Adrenal gland (tissue), 12 donors: ENCODE results near the gene HHAT. TPM values are rescaled to one million over a fixed set of nuclear protein-coding genes. Genes with fewer than 3 reads are reported as not detected.

ENCODE experiments used
- DNase-seq, 7 donors: peaks; one replicate each; pipeline ENCODE4 v3.0.0-alpha.2; 2019 to 2020
- H3K27ac ChIP-seq, 5 donors: fragments of 200-600 bp; sonication (generic) in 4 of 5; 1 replicate in 3 of 5; 2 replicates in 2 of 5; pipeline versions ENCODE4 v1.5.1 to v1.8.0; 2016 to 2020; ENCODE audit warnings: mild to moderate bottlenecking in 1 of 5
- H3K27me3 ChIP-seq: fragments of 200-600 bp; 2 replicates; pipeline ENCODE4 v1.8.0; 2021
- H3K36me3 ChIP-seq, 2 donors: fragments of 200-600 bp; replicated peaks in 1 of 2; 1 replicate in 1 of 2; 2 replicates in 1 of 2; pipeline versions ENCODE4 v1.5.1 to v1.8.0; 2018 to 2022
- H3K4me1 ChIP-seq, 2 donors: fragments of 200-600 bp; replicated peaks in 1 of 2; 1 replicate in 1 of 2; 2 replicates in 1 of 2; pipeline versions ENCODE4 v1.5.1 to v1.8.0; 2018 to 2021
- H3K4me3 ChIP-seq, 4 donors: fragments of 200-600 bp; sonication (generic) in 3 of 4; one replicate each; pipeline ENCODE4 v1.5.1; 2016 to 2018
- H3K9me3 ChIP-seq, 3 donors: fragments of 200-600 bp; sonication (generic) in 1 of 3; replicated peaks in 1 of 3; 1 replicate in 2 of 3; 2 replicates in 1 of 3; pipeline versions ENCODE4 v1.5.1 to v1.8.0; 2016 to 2021
- POLR2A ChIP-seq, 2 donors: fragments of 450-650 bp; IDR thresholded peaks; one replicate each; pipeline ENCODE4 v1.6.1; 2017; ENCODE audit warnings: antibody characterized with exemption in 2 of 2, mild to moderate bottlenecking in 2 of 2, moderate library complexity in 1 of 2
- WGBS, 4 donors: extraction: QIAGEN DNeasy Blood & Tissue Kit in 2 of 4; methylation state at CpG; one replicate each; pipeline versions ENCODE4 v1.1.5 to v1.1.7; 2013 to 2017; 5-methylcytosine and 5-hydroxymethylcytosine counted together
- intact Hi-C, 2 donors: fragments of 100-400 bp; cut with DNase I; formaldehyde crosslinking; loops; one replicate each; pipeline versions ENCODE4 v1.14.1 to v1.15.0; 2022 to 2023
- polyA plus RNA-seq, 3 donors: library from polyadenylated mRNA; stranded (reverse); fragments of 200-250 nt in 2 of 3; fragments of 350-450 nt in 1 of 3; fragmentation: Illumina TruSeq in 1 of 3; extraction: RNeasy Lipid Tissue Mini Kit (QIAGEN cat#74804) in 1 of 3; gene quantifications; one replicate each; pipeline ENCODE4 v1.2.3, GENCODE V29; 2013 to 2014
- total RNA-seq, 9 donors: library from RNA; depleted of rRNA in 4 of 9; stranded (reverse); fragments of >200 nt in 4 of 9; fragments of 120-200 nt in 1 of 9; fragmentation: NEBNext Ultra II Directional in 1 of 9; extraction: Animal tissue kit (Norgen Biotek cat#: 25700) in 1 of 9; gene quantifications; one replicate each; pipeline versions ENCODE4 v1.1.0 to v1.2.4, GENCODE V29; 2013 to 2023
- TF ChIP-seq, protein P1 (sequence below), 6 experiments: fragments of 450-650 bp in 4 of 6; fragments of 200-600 bp in 2 of 6; sonication (generic) in 1 of 6; IDR thresholded peaks; 1 replicate in 5 of 6; 2 replicates in 1 of 6; pipeline versions ENCODE4 v1.5.1 to v1.8.0; 2016 to 2021; ENCODE audit warnings: antibody characterized with exemption in 6 of 6, mild to moderate bottlenecking in 2 of 6, moderate library complexity in 1 of 6
- donor health status: healthy with polysubstance abuse.
- donor health status: Bipolar disorder and iron deficiency.
- donor health status: DM: yes; HTN: yes; CAD: no.
- donor health status: DM: no; HTN: no; CAD: no.
- donor health status: DM: no; HTN: no; CAD: no.
- donor health status: DM: yes; HTN: yes; CAD: no.

HHAT gene
- total and polyA plus RNA-seq, 12 donors, result 3.1 to 26.7 (median 12.3) TPM

DNA sequence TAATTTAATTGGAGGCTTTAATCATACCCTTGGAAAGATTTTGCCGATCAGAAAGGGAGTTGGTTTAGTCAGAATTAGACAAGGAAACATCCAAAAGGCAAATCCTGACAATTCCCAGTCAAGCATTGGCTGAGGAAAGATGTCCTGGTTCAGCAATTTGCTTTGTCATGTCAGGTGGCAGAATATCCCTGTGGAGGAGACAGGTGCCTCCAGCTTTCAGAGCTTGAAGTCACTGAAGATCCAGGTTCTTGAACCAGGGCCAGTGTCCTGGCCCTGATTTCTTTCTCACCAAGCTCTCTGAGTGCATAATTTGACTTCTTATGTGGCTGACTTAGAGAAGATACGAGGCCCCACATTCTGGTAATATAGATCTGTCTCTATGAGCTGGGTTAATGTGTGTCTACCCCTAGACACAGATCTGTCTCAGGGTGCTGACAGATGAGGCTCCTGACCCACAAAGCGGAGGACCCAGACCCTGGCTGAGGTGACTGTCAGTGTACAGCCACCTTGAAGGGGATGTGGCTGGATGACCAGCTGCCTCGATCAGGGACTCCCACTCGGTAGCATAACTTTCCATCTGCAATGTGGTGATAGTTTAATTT is 118.9 kb downstream of the HHAT start:
- Histone ChIP-seq H3K27me3 (no peaks in the 10 kb centered on the region), H3K36me3 (no peaks in the 10 kb centered on the region), H3K4me3 (no peak overlapping the region), H3K27ac (no peak overlapping the region), H3K4me1 (no peaks in the 10 kb centered on the region), H3K9me3 (no peaks in the 10 kb centered on the region)
- TF ChIP-seq, protein P1, sequence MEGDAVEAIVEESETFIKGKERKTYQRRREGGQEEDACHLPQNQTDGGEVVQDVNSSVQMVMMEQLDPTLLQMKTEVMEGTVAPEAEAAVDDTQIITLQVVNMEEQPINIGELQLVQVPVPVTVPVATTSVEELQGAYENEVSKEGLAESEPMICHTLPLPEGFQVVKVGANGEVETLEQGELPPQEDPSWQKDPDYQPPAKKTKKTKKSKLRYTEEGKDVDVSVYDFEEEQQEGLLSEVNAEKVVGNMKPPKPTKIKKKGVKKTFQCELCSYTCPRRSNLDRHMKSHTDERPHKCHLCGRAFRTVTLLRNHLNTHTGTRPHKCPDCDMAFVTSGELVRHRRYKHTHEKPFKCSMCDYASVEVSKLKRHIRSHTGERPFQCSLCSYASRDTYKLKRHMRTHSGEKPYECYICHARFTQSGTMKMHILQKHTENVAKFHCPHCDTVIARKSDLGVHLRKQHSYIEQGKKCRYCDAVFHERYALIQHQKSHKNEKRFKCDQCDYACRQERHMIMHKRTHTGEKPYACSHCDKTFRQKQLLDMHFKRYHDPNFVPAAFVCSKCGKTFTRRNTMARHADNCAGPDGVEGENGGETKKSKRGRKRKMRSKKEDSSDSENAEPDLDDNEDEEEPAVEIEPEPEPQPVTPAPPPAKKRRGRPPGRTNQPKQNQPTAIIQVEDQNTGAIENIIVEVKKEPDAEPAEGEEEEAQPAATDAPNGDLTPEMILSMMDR (IDR thresholded peaks at IDR 0.05), result no peak
- no peak for TF ChIP-seq POLR2A (IDR thresholded peaks at IDR 0.05)
- 74 to 84% (median 79%) methylated on average over 5 of the region's 5 CpGs for WGBS, 4 donors
- intact Hi-C loops, result no loop called here
- no peak for DNase-seq

DNA sequence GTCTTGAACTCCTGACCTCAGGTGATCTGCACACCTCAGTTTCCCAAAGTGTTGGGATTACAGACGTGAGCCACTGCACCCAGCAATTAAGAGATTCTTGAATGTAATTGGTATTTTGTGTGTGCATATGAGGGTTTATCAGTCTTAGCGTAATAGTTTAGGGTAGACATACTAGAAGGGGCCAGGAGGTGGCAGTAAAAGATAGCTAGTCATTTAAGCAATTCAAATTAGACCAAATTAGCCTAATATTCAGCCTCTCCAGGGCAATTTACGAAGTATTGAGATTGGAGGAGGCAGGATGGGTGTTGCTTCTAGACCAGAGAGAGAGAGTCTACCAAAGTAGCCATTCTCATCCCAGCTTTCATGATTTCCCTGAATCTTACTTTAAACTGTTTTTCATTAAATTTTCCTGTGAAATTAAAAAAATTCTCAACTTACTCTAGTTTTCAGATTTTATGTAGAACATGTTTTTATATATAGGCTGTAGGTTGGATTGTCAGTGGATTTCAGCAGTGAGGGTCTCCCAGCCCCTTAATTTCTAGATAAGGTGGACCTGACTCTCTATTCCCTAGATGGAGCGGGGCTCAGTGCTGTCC is 119.7 kb downstream of the HHAT start:
- Histone ChIP-seq H3K27ac (no peak overlapping the region), H3K36me3 (no peaks in the 10 kb centered on the region), H3K4me1 (no peaks in the 10 kb centered on the region), H3K4me3 (no peak overlapping the region), H3K27me3 (no peaks in the 10 kb centered on the region), H3K9me3 (no peaks in the 10 kb centered on the region)
- peak in 5 of 7 donors; percentile 17 to 39 (median 28) for DNase-seq
- TF ChIP-seq POLR2A (IDR thresholded peaks at IDR 0.05), result no peak
- TF ChIP-seq, protein P1 (IDR thresholded peaks at IDR 0.05), result peak; percentile 46 to 76 (median 65)
- WGBS, 4 donors, result 31 to 44% (median 40%) methylated on average over 4 of the region's 4 CpGs
- intact Hi-C loops, result no loop called here

DNA sequence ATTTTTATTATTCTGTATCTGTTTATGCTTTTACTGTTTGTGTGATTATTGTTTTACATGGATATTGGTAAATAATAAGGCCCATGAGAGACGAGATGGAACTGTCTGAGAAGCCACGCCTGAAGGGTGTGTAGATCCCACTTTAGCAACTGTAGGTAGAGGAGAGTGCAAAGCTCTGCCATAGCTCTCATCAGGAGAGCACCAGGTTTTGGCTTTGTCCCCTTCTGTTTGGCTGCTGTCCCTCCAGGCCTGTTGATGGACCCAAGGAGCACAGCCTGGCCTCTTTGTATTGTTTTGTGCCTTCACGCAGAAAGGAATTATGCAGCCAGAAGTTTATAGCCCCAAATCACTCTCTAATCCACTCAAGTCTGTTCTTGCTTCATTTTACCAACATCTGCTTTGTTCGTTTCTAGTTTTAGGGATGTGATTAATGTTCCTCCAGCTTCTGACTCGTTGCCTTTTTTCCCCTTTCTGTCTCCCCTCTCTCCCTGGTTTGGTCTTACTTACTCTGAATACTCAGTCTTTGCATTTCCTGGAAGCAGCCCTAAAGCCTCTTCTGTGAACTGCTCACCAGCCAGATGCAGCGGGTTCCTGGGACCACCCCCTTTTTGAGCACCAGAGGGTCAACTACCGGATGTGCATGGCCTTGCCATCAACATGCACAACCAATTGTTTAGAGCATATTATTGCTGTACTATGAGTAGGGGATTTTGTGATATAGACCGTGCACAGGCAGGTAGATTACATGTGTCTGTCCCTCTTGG is 127.3 kb downstream of the HHAT start:
- no peak for TF ChIP-seq POLR2A (IDR thresholded peaks at IDR 0.05)
- TF ChIP-seq, protein P1 (IDR thresholded peaks at IDR 0.05), result no peak
- 80 to 88% (median 82%) methylated on average over 7 to 8 of the region's 8 CpGs for WGBS, 4 donors

DNA sequence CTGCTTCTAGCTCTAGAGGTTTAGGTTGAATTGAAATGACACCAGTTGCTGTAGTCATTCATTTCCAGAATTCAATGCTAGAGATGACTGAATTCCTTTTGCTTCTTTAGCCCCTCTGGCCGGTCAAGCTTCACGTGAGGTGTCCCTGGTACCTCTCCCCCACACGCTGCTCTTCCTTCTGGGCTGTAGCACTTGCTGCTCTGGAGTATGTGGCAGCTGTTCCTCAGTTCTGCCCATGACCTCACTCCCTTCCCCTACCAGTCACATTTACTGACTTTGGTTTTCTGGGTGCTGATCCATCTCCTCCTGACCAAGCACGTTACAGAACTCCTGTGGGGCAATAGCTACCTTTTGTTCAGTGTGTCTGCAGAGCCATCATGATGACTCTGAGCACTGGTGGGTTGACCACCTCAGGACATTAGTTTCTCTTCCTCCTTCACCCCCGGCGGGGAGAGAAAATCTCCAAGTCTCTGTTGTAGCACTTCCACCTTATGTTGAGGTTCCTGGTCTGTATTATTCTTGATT is 128.1 kb downstream of the HHAT start:
- no peaks in the 10 kb centered on the region for H3K4me1 ChIP-seq
- H3K27ac ChIP-seq, result no peak overlapping the region
- no peak for DNase-seq
- no peaks in the 10 kb centered on the region for H3K36me3 ChIP-seq
- H3K4me3 ChIP-seq, result no peak overlapping the region
- H3K27me3 ChIP-seq, result no peaks in the 10 kb centered on the region
- no peak for TF ChIP-seq POLR2A (IDR thresholded peaks at IDR 0.05)
- TF ChIP-seq, protein P1 (IDR thresholded peaks at IDR 0.05), result no peak
- intact Hi-C loops, result no loop called here
- WGBS, 4 donors, result 79 to 90% (median 89%) methylated on average over 5 to 6 of the region's 6 CpGs
- H3K9me3 ChIP-seq, result no peaks in the 10 kb centered on the region

More for the DNA sequence above, 127.3 kb downstream of the HHAT start:
- H3K9me3 ChIP-seq, result no peaks in the 10 kb centered on the region
- DNase-seq, result no peak
- H3K27me3 ChIP-seq, result no peaks in the 10 kb centered on the region
- no peaks in the 10 kb centered on the region for H3K4me1 ChIP-seq
- no peaks in the 10 kb centered on the region for H3K36me3 ChIP-seq
- no peak overlapping the region for H3K27ac ChIP-seq
- H3K4me3 ChIP-seq, result no peak overlapping the region
- intact Hi-C loops, result no loop called here
